ENCODE results near the gene SYCN. TPM values are rescaled to one million over a fixed set of nuclear protein-coding genes. Genes with fewer than 3 reads are reported as not detected.

SYCN gene, protein sequence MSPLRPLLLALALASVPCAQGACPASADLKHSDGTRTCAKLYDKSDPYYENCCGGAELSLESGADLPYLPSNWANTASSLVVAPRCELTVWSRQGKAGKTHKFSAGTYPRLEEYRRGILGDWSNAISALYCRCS
- total RNA-seq (ENCODE audit: unreplicated experiment) = not detected
- long read RNA-seq = 0 reads

DNA sequence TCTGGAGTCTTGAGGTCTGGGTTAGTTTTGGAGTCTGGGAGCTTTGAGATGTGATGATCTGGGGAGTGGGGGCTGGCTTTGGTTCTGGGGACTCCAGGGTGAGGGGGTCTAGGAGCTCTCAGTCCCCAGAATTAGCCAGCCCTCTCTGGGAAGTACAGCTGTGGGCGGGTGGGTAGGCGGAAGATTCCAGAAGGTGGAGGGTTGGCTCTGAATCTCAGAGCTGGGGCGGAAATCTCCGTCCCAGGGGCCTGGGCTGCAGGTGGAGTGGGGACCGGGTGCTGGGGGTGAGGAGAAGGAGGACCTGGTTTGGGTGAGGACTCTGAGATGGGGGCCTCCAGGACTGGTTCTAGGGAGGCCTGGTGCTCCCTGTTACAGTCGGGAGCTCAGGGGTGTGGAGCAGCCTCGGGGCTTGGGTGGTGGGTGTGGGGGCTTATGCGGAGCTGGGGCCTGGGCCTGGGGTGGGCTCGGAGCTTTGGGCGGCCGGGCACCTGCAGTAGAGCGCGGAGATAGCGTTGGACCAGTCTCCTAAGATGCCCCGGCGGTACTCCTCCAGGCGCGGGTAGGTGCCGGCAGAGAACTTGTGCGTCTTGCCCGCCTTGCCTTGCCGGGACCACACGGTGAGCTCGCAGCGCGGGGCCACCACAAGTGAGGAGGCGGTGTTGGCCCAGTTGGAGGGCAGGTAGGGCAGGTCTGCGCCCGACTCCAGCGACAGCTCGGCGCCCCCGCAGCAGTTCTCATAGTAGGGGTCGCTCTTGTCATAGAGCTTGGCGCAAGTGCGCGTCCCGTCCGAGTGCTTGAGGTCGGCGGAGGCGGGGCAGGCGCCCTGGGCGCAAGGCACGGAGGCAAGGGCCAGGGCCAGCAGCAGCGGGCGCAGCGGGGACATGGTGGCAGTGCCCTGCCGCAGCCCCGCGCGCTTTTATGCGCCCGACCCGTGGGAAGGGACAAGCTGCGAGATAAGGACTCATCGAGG, at the start of gene SYCN:
SYCN (minus strand) TSS at position 892 of the 970 bp plus-strand sequence; CDS start at position 883, 9 bp downstream.
- no peaks in the 10 kb centered on the region for H3K9me3 Mint-ChIP-seq (ENCODE audit: unreplicated experiment)
- TF ChIP-seq, protein P1, sequence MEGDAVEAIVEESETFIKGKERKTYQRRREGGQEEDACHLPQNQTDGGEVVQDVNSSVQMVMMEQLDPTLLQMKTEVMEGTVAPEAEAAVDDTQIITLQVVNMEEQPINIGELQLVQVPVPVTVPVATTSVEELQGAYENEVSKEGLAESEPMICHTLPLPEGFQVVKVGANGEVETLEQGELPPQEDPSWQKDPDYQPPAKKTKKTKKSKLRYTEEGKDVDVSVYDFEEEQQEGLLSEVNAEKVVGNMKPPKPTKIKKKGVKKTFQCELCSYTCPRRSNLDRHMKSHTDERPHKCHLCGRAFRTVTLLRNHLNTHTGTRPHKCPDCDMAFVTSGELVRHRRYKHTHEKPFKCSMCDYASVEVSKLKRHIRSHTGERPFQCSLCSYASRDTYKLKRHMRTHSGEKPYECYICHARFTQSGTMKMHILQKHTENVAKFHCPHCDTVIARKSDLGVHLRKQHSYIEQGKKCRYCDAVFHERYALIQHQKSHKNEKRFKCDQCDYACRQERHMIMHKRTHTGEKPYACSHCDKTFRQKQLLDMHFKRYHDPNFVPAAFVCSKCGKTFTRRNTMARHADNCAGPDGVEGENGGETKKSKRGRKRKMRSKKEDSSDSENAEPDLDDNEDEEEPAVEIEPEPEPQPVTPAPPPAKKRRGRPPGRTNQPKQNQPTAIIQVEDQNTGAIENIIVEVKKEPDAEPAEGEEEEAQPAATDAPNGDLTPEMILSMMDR (IDR thresholded peaks at IDR 0.05; ENCODE audit: unreplicated experiment) = no peak
- peaks cover 3% of the 10 kb centered on the region for H3K4me1 Mint-ChIP-seq (ENCODE audit: unreplicated experiment)
- H3K27me3 Mint-ChIP-seq (ENCODE audit: unreplicated experiment) = peaks cover 19% of the 10 kb centered on the region
- H3K36me3 Mint-ChIP-seq (ENCODE audit: low read depth, unreplicated experiment) = no peaks in the 10 kb centered on the region
- no peak for DNase-seq (ENCODE audit: low spot score)
- no peak within 1 kb of the TSS for H3K4me3 Mint-ChIP-seq (ENCODE audit: unreplicated experiment)
- H3K27ac Mint-ChIP-seq (ENCODE audit: unreplicated experiment) = no peak within 1 kb of the TSS

DNA sequence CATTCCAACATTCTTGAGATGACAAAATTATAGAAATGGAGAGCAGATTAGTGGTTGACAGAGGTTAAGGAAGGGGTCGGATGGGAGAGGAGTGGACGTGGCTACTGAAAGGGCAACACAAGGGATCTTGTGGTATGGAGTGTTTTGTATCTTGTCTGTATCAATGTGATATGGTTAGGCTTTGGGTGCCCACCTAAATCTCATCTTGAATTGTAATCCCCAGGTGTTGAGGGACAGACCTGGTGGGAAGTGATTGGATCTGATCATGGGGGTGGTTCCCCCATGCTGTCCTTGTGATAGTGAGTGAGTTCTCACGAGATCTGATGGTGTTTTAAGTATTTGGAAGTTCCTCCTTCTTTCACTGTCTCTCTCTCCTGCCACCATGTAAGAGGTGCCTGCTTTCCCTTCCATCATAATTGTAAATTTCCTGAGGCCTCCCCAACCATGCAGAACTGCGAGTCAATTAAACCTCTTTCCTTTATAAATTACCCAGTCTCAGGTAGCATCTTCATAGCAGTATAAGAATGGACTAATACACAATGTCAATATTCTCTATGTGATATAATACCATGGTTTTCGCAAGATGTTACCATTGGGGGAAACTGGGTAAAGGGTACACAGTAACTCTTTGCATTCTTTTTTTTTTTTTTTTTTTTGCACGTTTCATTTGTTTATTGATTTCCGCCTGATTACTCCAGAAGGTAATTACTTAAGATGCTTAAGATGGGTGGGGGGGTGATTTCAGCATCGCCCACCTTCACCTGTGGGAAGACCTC, 49.5 kb upstream of the SYCN start:
- peaks cover 8% of the 10 kb centered on the region for H3K27me3 Mint-ChIP-seq (ENCODE audit: unreplicated experiment)
- no peak overlapping the region for H3K4me3 Mint-ChIP-seq (ENCODE audit: unreplicated experiment)
- H3K27ac Mint-ChIP-seq (ENCODE audit: unreplicated experiment) = no peak overlapping the region
- DNase-seq (ENCODE audit: low spot score) = no peak
- H3K9me3 Mint-ChIP-seq (ENCODE audit: unreplicated experiment) = no peaks in the 10 kb centered on the region
- H3K4me1 Mint-ChIP-seq (ENCODE audit: unreplicated experiment) = no peaks in the 10 kb centered on the region
- peaks cover 4% of the 10 kb centered on the region for H3K36me3 Mint-ChIP-seq (ENCODE audit: low read depth, unreplicated experiment)
- TF ChIP-seq, protein P1 (IDR thresholded peaks at IDR 0.05; ENCODE audit: unreplicated experiment) = no peak

DNA sequence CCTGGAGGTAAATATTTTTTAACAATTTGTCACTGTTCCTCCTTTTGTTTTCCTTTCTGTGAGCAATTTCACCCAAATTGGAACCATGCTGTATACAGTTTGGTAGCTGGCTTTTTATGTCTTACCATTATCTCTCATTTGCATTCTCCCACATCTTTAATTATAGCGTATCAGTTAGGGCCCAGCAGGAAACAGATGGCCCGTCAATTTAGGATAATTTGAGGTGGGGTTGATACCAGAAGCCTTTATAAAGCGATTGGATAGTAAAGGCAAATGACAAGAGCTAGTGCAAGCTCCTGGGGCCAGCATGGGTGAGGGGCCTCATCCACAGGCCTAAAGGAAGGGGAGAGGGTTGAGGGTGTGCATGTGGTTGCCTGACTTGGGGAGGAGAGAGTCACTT, 48.4 kb upstream of the SYCN start:
- TF ChIP-seq, protein P1 (IDR thresholded peaks at IDR 0.05; ENCODE audit: unreplicated experiment) = no peak
- Mint-ChIP-seq H3K4me1 (ENCODE audit: unreplicated experiment) (no peaks in the 10 kb centered on the region), H3K27me3 (ENCODE audit: unreplicated experiment) (peaks cover 8% of the 10 kb centered on the region), H3K9me3 (ENCODE audit: unreplicated experiment) (no peaks in the 10 kb centered on the region), H3K4me3 (ENCODE audit: unreplicated experiment) (no peak overlapping the region), H3K27ac (ENCODE audit: unreplicated experiment) (no peak overlapping the region), H3K36me3 (ENCODE audit: low read depth, unreplicated experiment) (peaks cover 4% of the 10 kb centered on the region)
- DNase-seq (ENCODE audit: low spot score) = no peak

- H3K4me1 Mint-ChIP-seq (ENCODE audit: unreplicated experiment) = peaks cover 2% of the 10 kb centered on the region
- DNase-seq (ENCODE audit: low spot score) = no peak
- H3K9me3 Mint-ChIP-seq (ENCODE audit: unreplicated experiment) = no peaks in the 10 kb centered on the region
- TF ChIP-seq, protein P1 (IDR thresholded peaks at IDR 0.05; ENCODE audit: unreplicated experiment) = no peak
- peaks cover 10% of the 10 kb centered on the region for H3K27me3 Mint-ChIP-seq (ENCODE audit: unreplicated experiment)
- no peak overlapping the region for H3K27ac Mint-ChIP-seq (ENCODE audit: unreplicated experiment)
- no peak overlapping the region for H3K4me3 Mint-ChIP-seq (ENCODE audit: unreplicated experiment)
- H3K36me3 Mint-ChIP-seq (ENCODE audit: low read depth, unreplicated experiment) = peaks cover 4% of the 10 kb centered on the region
These were observed 47.8 kb upstream of the SYCN start for GRCh38 chr19:39251846-39252245.

Measured in endothelial cell (in vitro differentiated cells).